DMS114 treated with DMSO at 0.1 percent for 48 hours (cell line): ENCODE results near the gene EPS8L1.

Source experiments
- DNase-seq: peaks from one replicate; lab custom pipeline; 2025; ENCODE audit not compliant: unreplicated experiment; lab: John Stamatoyannopoulos, UW

The EPS8L1 gene

GRCh38 chr19:55079400-55080038, 3.9 kb downstream of the EPS8L1 start:
- no peak for DNase-seq

- DNase-seq: peak; percentile 43
Observed at GRCh38 chr19:55080121-55080967, 4.7 kb downstream of the EPS8L1 start.

GRCh38 chr19:55080968-55081769, 5.5 kb downstream of the EPS8L1 start:
- peak; percentile 85 for DNase-seq

- no peak for DNase-seq
Observed at GRCh38 chr19:55081770-55082019, 6.0 kb downstream of the EPS8L1 start.

- peak; percentile 92 for DNase-seq
Observed at GRCh38 chr19:55082020-55082851, 6.6 kb downstream of the EPS8L1 start.

GRCh38 chr19:55083004-55083850, 7.6 kb downstream of the EPS8L1 start:
- DNase-seq: no peak

GRCh38 chr19:55084416-55084815, 8.7 kb downstream of the EPS8L1 start:
- DNase-seq: no peak

GRCh38 chr19:55085923-55086715, 10.4 kb downstream of the EPS8L1 start:
- DNase-seq: no peak

GRCh38 chr19:55086730-55087541, 11.3 kb downstream of the EPS8L1 start:
- DNase-seq: no peak

GRCh38 chr19:55087542-55087901, 11.9 kb downstream of the EPS8L1 start:
- DNase-seq: no peak

- no peak for DNase-seq
Observed at GRCh38 chr19:55088021-55088451, 12.4 kb downstream of the EPS8L1 start.

- DNase-seq: peak; percentile 44
Observed at GRCh38 chr19:55088543-55089341, 13.1 kb downstream of the EPS8L1 start.

- DNase-seq: no peak
Observed at GRCh38 chr19:55089342-55089944, 13.8 kb downstream of the EPS8L1 start.

GRCh38 chr19:55090564-55090963, 14.9 kb downstream of the EPS8L1 start:
- DNase-seq: no peak

GRCh38 chr19:55091126-55091910, 15.6 kb downstream of the EPS8L1 start:
- DNase-seq: no peak

GRCh38 chr19:55091955-55092354, 16.3 kb downstream of the EPS8L1 start:
- no peak for DNase-seq
